ENCODE measurements around the gene KANK2. TPM values are rescaled to one million over a fixed set of nuclear protein-coding genes. Genes with fewer than 3 reads are reported as not detected.

KANK2 gene
- total and polyA plus RNA-seq, 2 of the 4 experiments (the other 2 are of a cell fraction), result 104 to 176 TPM

DNA sequence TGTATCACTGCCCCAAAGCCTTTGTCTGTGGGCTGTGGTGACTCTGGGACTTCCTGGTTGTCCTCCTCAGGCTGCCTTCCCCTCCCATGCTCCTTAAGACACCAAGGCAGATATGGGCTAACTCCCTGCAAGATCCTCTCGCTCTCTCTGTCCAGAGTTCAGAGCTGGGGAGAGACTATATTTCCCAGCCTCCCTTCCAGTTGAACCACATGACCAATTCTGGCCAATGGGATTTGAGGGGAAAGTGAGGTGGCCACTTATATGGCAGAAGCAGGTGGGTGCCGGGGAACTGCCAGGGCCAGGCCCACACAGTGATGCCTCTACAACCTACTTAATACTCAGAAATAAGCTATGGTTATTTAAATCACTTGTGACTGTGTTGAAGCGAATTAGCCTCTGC is 25.9 kb upstream of the KANK2 start:
- Histone ChIP-seq H2BK120ac (ENCODE audit: low read depth, low read length) (no peak overlapping the region), H4K8ac (ENCODE audit: low read depth in 2 of 2, low read length in 2 of 2) (no peak overlapping the region), H3K14ac (replicated peaks; ENCODE audit: low read depth, low read length) (no peak overlapping the region), H3K9ac (ENCODE audit: low read depth, low read length) (no peak overlapping the region), H3K4me1 (ENCODE audit: control insufficient read depth, insufficient read depth, low read length) (no peaks in the 10 kb centered on the region), H3K23ac (ENCODE audit: low read depth, low read length) (no peak overlapping the region), H3K9me1 (ENCODE audit: insufficient read depth, low read length) (peaks cover 3% of the 10 kb centered on the region; the same call in 1 of the 2 replicates), H3K9me3 (ENCODE audit: control insufficient read depth, insufficient read depth, low read length) (peaks cover 11% of the 10 kb centered on the region), H4K91ac (ENCODE audit: insufficient read depth, low read depth, low read length) (no peak overlapping the region), H3K56ac (ENCODE audit: extremely low read depth, insufficient read depth, low read length) (no peak overlapping the region), H3K4me3 (ENCODE audit: insufficient read depth, low read depth, low read length) (no peak overlapping the region), H2BK5ac (ENCODE audit: low read depth, low read length, poor library complexity, severe bottlenecking) (no peak overlapping the region), H3K36me3 (ENCODE audit: control insufficient read depth, insufficient read depth, low read length) (peaks cover 31% of the 10 kb centered on the region), H3K79me1 (ENCODE audit: low read depth in 1 of 2, low read length in 2 of 2) (no peaks in the 10 kb centered on the region), H2AK9ac (replicated peaks; ENCODE audit: low read depth, low read length, poor library complexity) (no peak overlapping the region), H2AK5ac (ENCODE audit: low read depth, low read length) (no peak overlapping the region), H3K4ac (ENCODE audit: low read depth, low read length) (no peak overlapping the region), H2BK20ac (ENCODE audit: low read depth, low read length) (no peak overlapping the region), H2BK15ac (ENCODE audit: low read depth, low read length) (no peak overlapping the region), H3K18ac (ENCODE audit: low read depth, low read length) (no peak overlapping the region), H3K27me3 (ENCODE audit: control insufficient read depth, insufficient read depth, low read length) (no peaks in the 10 kb centered on the region), H4K5ac (ENCODE audit: low read depth, low read length) (no peak overlapping the region), H4K20me1 (ENCODE audit: insufficient read depth, low read length) (no peaks in the 10 kb centered on the region), H2AFZ (replicated peaks; ENCODE audit: low read length, poor library complexity) (no peak overlapping the region), H3K4me2 (ENCODE audit: low read depth, low read length) (no peak overlapping the region), H3K27ac (ENCODE audit: insufficient read depth, low read length) (no peak overlapping the region)
- WGBS, 2 experiments (ENCODE audit: extremely low coverage in 2 of 2, insufficient read length in 1 of 2), result no CpG with 5 or more reads among the region's 3 CpGs
- in situ Hi-C loops (cut with MboI; ENCODE audit: low sequenced_read_pairs), result no loop called here
- no TSS peak for BruUV-seq (replicated peaks)
- intact Hi-C loops (cut with micrococcal nuclease), result no loop called here
- DNase-seq (no peak), ATAC-seq (ENCODE audit: low read depth) (no peak)
- dilution Hi-C loops (cut with HindIII; ENCODE audit: low sequenced_read_pairs, unreplicated experiment), result no loop called here
- TF ChIP-seq NFE2L2 (IDR thresholded peaks at IDR 0.05; ENCODE audit: low read depth, low read length) (no peak), RCOR1 (IDR thresholded peaks at IDR 0.05; ENCODE audit: insufficient replicate concordance, low read length) (no peak)
- TF ChIP-seq, protein P1, sequence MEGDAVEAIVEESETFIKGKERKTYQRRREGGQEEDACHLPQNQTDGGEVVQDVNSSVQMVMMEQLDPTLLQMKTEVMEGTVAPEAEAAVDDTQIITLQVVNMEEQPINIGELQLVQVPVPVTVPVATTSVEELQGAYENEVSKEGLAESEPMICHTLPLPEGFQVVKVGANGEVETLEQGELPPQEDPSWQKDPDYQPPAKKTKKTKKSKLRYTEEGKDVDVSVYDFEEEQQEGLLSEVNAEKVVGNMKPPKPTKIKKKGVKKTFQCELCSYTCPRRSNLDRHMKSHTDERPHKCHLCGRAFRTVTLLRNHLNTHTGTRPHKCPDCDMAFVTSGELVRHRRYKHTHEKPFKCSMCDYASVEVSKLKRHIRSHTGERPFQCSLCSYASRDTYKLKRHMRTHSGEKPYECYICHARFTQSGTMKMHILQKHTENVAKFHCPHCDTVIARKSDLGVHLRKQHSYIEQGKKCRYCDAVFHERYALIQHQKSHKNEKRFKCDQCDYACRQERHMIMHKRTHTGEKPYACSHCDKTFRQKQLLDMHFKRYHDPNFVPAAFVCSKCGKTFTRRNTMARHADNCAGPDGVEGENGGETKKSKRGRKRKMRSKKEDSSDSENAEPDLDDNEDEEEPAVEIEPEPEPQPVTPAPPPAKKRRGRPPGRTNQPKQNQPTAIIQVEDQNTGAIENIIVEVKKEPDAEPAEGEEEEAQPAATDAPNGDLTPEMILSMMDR (conservative IDR thresholded peaks at IDR 0.05; ENCODE audit: low read depth, low read length), result no peak
- TF ChIP-seq, protein P2, sequence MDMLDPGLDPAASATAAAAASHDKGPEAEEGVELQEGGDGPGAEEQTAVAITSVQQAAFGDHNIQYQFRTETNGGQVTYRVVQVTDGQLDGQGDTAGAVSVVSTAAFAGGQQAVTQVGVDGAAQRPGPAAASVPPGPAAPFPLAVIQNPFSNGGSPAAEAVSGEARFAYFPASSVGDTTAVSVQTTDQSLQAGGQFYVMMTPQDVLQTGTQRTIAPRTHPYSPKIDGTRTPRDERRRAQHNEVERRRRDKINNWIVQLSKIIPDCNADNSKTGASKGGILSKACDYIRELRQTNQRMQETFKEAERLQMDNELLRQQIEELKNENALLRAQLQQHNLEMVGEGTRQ (IDR thresholded peaks at IDR 0.05; ENCODE audit: low read depth, low read length), result 0 out of 2 replicates have a peak, but pooled peaks have one; percentile 14
- CTCF ChIA-PET, result no interaction called here
- POLR2A ChIA-PET (ENCODE audit: unreplicated experiment), result no interaction called here

Measured in IMR-90 (cell line).